Breast epithelium (tissue), 4 donors: Measurements from ENCODE around the gene UQCC2. TPM values are rescaled to one million over a fixed set of nuclear protein-coding genes. Genes with fewer than 3 reads are reported as not detected.

Experiments
- DNase-seq, 2 donors: peaks; one replicate each; pipeline ENCODE4 v3.0.0-alpha.2; 2019; ENCODE audit warnings: low spot score in 2 of 2
- H3K27ac ChIP-seq, 2 donors: fragments of 200-600 bp; sonication (generic) in 1 of 2; one replicate each; pipeline ENCODE4 v1.5.1; 2016 to 2019; ENCODE audit warnings: mild to moderate bottlenecking in 1 of 2
- H3K27me3 ChIP-seq, 2 donors: fragments of 200-600 bp; sonication (generic) in 1 of 2; one replicate each; pipeline versions ENCODE4 v1.5.1 to v1.6.0; 2017 to 2019; ENCODE audit warnings: control low read depth in 1 of 2, mild to moderate bottlenecking in 1 of 2
- H3K36me3 ChIP-seq: fragments of 200-600 bp; one replicate; pipeline ENCODE4 v1.5.1; 2019
- H3K4me1 ChIP-seq, 2 donors: fragments of 200-600 bp; sonication (generic); one replicate each; pipeline ENCODE4 v1.5.1; 2016 to 2019; ENCODE audit warnings: control low read depth in 1 of 2
- H3K4me3 ChIP-seq, 3 donors: fragments of 200-600 bp; sonication (generic); 1 replicate in 2 of 3; 2 replicates in 1 of 3; pipeline ENCODE4 v1.5.1; 2016 to 2019; ENCODE audit warnings: mild to moderate bottlenecking in 3 of 3, moderate library complexity in 2 of 3
- H3K9me3 ChIP-seq, 2 donors: fragments of 200-600 bp; sonication (generic) in 1 of 2; one replicate each; pipeline ENCODE4 v1.5.1; 2016 to 2019; ENCODE audit warnings: control low read depth in 1 of 2
- CTCF ChIP-seq, 3 donors: fragments of 450-650 bp; IDR thresholded peaks; one replicate each; pipeline ENCODE4 v1.5.1; 2016 to 2017; ENCODE audit warnings: antibody characterized with exemption in 3 of 3, mild to moderate bottlenecking in 3 of 3, moderate library complexity in 3 of 3
- POLR2A ChIP-seq: fragments of 450-650 bp; IDR thresholded peaks from one replicate; pipeline ENCODE4 v1.6.1; 2016; ENCODE audit warnings: antibody characterized with exemption, mild to moderate bottlenecking, moderate library complexity
- POLR2AphosphoS5 ChIP-seq, 3 donors: sonication (generic); formaldehyde crosslinking; IDR thresholded peaks; one replicate each; pipeline ENCODE4 v1.6.1; 2017; ENCODE audit warnings: antibody characterized with exemption in 3 of 3
- intact Hi-C: fragments of 100-400 bp; cut with DNase I; formaldehyde crosslinking; loops from one replicate; pipeline ENCODE4 v1.15.1; 2023; ENCODE audit warnings: low total_unique reads
- total RNA-seq, 3 donors: library from RNA; depleted of rRNA; stranded (reverse); fragments of >200 nt; gene quantifications; one replicate each; pipeline ENCODE4 v1.1.0, GENCODE V29; 2016

Gene UQCC2
- total RNA-seq, 3 donors from 2014 or later: 9.9 to 19.7 (median 19.6) TPM

GRCh38 chr6:33663727-33664449, 47.6 kb downstream of the UQCC2 start:
- TF ChIP-seq POLR2A: no peak
- TF ChIP-seq CTCF (IDR thresholded peaks at IDR 0.05): no peak
- no peak for TF ChIP-seq POLR2AphosphoS5 (IDR thresholded peaks at IDR 0.05)
- H3K27ac ChIP-seq: no peak overlapping the region
- intact Hi-C loops: no loop called here
- no peak overlapping the region for H3K4me3 ChIP-seq
- no peaks in the 10 kb centered on the region for H3K9me3 ChIP-seq
- H3K27me3 ChIP-seq: no peaks in the 10 kb centered on the region
- DNase-seq: no peak
- no peaks in the 10 kb centered on the region for H3K4me1 ChIP-seq
- H3K36me3 ChIP-seq: peaks cover 16% of the 10 kb centered on the region

- no peak overlapping the region for H3K27ac ChIP-seq
- no peak for TF ChIP-seq POLR2A
- no peak for TF ChIP-seq CTCF (IDR thresholded peaks at IDR 0.05)
- TF ChIP-seq POLR2AphosphoS5 (IDR thresholded peaks at IDR 0.05): no peak
- intact Hi-C loops: no loop called here
- H3K4me1 ChIP-seq: no peaks in the 10 kb centered on the region
- no peaks in the 10 kb centered on the region for H3K9me3 ChIP-seq
- no peaks in the 10 kb centered on the region for H3K27me3 ChIP-seq
- no peak for DNase-seq
- peaks cover 9% of the 10 kb centered on the region for H3K36me3 ChIP-seq
- H3K4me3 ChIP-seq: no peak overlapping the region
These were observed 48.5 kb downstream of the UQCC2 start for GRCh38 chr6:33663028-33663427.

GRCh38 chr6:33662318-33662717, 49.2 kb downstream of the UQCC2 start:
- Histone ChIP-seq H3K27ac (no peak overlapping the region), H3K4me3 (no peak overlapping the region), H3K4me1 (no peaks in the 10 kb centered on the region), H3K27me3 (no peaks in the 10 kb centered on the region), H3K36me3 (peaks cover 2% of the 10 kb centered on the region), H3K9me3 (no peaks in the 10 kb centered on the region)
- intact Hi-C loops: no loop called here
- TF ChIP-seq CTCF (IDR thresholded peaks at IDR 0.05) (no peak), POLR2AphosphoS5 (IDR thresholded peaks at IDR 0.05) (no peak), POLR2A (no peak)
- no peak for DNase-seq

- intact Hi-C loops: no loop called here
- no peaks in the 10 kb centered on the region for H3K36me3 ChIP-seq
- H3K4me1 ChIP-seq: no peaks in the 10 kb centered on the region
- H3K4me3 ChIP-seq: no peak overlapping the region
- H3K27ac ChIP-seq: no peak overlapping the region
- H3K27me3 ChIP-seq: no peaks in the 10 kb centered on the region
- H3K9me3 ChIP-seq: no peaks in the 10 kb centered on the region
- TF ChIP-seq POLR2A (no peak), CTCF (IDR thresholded peaks at IDR 0.05) (no peak), POLR2AphosphoS5 (IDR thresholded peaks at IDR 0.05) (no peak)
- no peak for DNase-seq
These were observed 50.2 kb downstream of the UQCC2 start for GRCh38 chr6:33661106-33661838.

GRCh38 chr6:33659986-33660385, 51.5 kb downstream of the UQCC2 start:
- Histone ChIP-seq H3K9me3 (no peaks in the 10 kb centered on the region), H3K4me1 (no peaks in the 10 kb centered on the region), H3K27ac (no peak overlapping the region), H3K27me3 (no peaks in the 10 kb centered on the region), H3K36me3 (no peaks in the 10 kb centered on the region), H3K4me3 (no peak overlapping the region)
- intact Hi-C loops: no loop called here
- DNase-seq: no peak
- TF ChIP-seq POLR2AphosphoS5 (IDR thresholded peaks at IDR 0.05) (no peak), POLR2A (no peak), CTCF (IDR thresholded peaks at IDR 0.05) (no peak)
